ENCODE data around the gene TMPRSS11A.
A peak's percentile ranks its signal among the peaks of the same experiment; 100 is the strongest.

Gene TMPRSS11A

GRCh38 chr4:67911141-67911540 is 52.2 kb downstream of the TMPRSS11A start:
- DNase-seq: no peak

- no peak for DNase-seq
Observed at GRCh38 chr4:67910585-67910905, 52.7 kb downstream of the TMPRSS11A start.

GRCh38 chr4:67909905-67910584 is 53.2 kb downstream of the TMPRSS11A start:
- no peak for DNase-seq

- no peak for DNase-seq
Observed at GRCh38 chr4:67907650-67908049, 55.6 kb downstream of the TMPRSS11A start.

- no peak for DNase-seq
Observed at GRCh38 chr4:67899096-67899495, 64.2 kb downstream of the TMPRSS11A start.

- no peak for DNase-seq
Observed at GRCh38 chr4:67897686-67898085, 65.6 kb downstream of the TMPRSS11A start.

GRCh38 chr4:67896421-67897065 is 66.8 kb downstream of the TMPRSS11A start:
- DNase-seq: no peak

GRCh38 chr4:67894659-67895058 is 68.6 kb downstream of the TMPRSS11A start:
- DNase-seq: no peak

GRCh38 chr4:67892905-67893304 is 70.4 kb downstream of the TMPRSS11A start:
- DNase-seq: no peak

- DNase-seq: no peak
Observed at GRCh38 chr4:67892253-67892652, 71.0 kb downstream of the TMPRSS11A start.

- DNase-seq: no peak
Observed at GRCh38 chr4:67891645-67892044, 71.6 kb downstream of the TMPRSS11A start.

GRCh38 chr4:67886281-67886680 is 77.0 kb downstream of the TMPRSS11A start:
- DNase-seq: no peak

GRCh38 chr4:67885762-67886161 is 77.5 kb downstream of the TMPRSS11A start:
- DNase-seq: no peak

GRCh38 chr4:67884701-67885100 is 78.6 kb downstream of the TMPRSS11A start:
- no peak for DNase-seq

GRCh38 chr4:67883902-67884301 is 79.4 kb downstream of the TMPRSS11A start, which contains the start of gene TMPRSS11D:
TSS of gene TMPRSS11D (minus strand) at chr4:67884002. CDS start at chr4:67883933, 69 bp downstream.
- DNase-seq: no peak

- DNase-seq: no peak
Observed at GRCh38 chr4:67883458-67883857, 79.8 kb downstream of the TMPRSS11A start.

- DNase-seq: no peak
Observed at GRCh38 chr4:67880866-67881610, 82.3 kb downstream of the TMPRSS11A start.

GRCh38 chr4:67879486-67879885 is 83.8 kb downstream of the TMPRSS11A start:
- DNase-seq: no peak

- no peak for DNase-seq
Observed at GRCh38 chr4:67877086-67877485, 86.2 kb downstream of the TMPRSS11A start.

- DNase-seq: no peak
Observed at GRCh38 chr4:67874986-67875385, 88.3 kb downstream of the TMPRSS11A start.

GRCh38 chr4:67873116-67873515 is 90.2 kb downstream of the TMPRSS11A start:
- no peak for DNase-seq

GRCh38 chr4:67871867-67872266 is 91.4 kb downstream of the TMPRSS11A start:
- DNase-seq: peak; percentile 7

GRCh38 chr4:67869580-67870190 is 93.6 kb downstream of the TMPRSS11A start:
- no peak for DNase-seq

GRCh38 chr4:67861513-67861912 is 101.8 kb downstream of the TMPRSS11A start:
- no peak for DNase-seq

Measured in NCI-H2227 treated with DMSO at 0.1 percent for 48 hours (cell line).